Measurements from ENCODE around the gene TBC1D32. TPM values are rescaled to one million over a fixed set of nuclear protein-coding genes. Genes with fewer than 3 reads are reported as not detected.

Gene TBC1D32
- total RNA-seq, 1 donor from 2014 or later = 8.9 TPM

DNA sequence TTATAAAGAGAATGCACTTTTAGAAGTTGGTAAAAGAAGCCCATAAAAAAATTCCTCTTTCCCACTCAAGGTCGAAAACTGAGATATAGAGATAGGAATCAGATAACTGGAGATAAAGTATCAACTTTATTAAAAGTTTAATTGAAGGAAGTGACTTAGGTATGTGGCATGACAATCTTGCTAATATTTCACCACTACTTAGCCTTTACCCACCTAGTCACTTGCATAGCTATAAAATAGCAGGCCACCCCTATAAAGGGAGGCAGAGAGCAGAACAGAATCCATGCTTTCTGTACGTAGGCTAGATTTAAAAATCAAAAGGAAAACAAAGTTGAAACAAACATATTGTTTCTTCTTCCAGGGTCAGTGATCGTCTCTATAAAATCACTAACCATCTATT lies 13.2 kb upstream of the TBC1D32 start:
- H3K4me2 ChIP-seq (ENCODE audit: low read length) = no peak overlapping the region
- TF ChIP-seq EZH2 (IDR thresholded peaks at IDR 0.05; ENCODE audit: insufficient read depth, low read length) = no peak
- TF ChIP-seq, protein P1, sequence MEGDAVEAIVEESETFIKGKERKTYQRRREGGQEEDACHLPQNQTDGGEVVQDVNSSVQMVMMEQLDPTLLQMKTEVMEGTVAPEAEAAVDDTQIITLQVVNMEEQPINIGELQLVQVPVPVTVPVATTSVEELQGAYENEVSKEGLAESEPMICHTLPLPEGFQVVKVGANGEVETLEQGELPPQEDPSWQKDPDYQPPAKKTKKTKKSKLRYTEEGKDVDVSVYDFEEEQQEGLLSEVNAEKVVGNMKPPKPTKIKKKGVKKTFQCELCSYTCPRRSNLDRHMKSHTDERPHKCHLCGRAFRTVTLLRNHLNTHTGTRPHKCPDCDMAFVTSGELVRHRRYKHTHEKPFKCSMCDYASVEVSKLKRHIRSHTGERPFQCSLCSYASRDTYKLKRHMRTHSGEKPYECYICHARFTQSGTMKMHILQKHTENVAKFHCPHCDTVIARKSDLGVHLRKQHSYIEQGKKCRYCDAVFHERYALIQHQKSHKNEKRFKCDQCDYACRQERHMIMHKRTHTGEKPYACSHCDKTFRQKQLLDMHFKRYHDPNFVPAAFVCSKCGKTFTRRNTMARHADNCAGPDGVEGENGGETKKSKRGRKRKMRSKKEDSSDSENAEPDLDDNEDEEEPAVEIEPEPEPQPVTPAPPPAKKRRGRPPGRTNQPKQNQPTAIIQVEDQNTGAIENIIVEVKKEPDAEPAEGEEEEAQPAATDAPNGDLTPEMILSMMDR (IDR thresholded peaks at IDR 0.05; ENCODE audit: insufficient read depth, low read depth, low read length) = no peak

DNA sequence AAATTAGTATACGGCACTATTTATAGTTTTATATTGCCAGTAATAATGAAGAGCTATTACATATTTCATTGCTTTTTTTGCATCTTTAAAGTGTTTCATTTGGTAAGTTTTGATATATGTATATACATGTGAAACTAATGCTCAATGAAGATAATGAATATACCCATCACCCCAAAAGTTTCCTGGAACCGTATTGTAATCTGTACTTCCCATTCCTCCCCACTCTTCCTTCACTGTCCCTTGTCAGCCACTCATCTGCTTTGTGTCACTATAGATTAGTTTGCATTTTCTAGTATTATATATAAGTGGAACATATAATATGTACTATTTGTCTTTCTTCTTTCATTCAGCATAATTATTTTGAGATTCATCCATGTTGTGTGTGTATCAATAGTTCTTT lies 10.3 kb upstream of the TBC1D32 start:
- DNase-seq (ENCODE audit: low read depth) = no peak
- H3K27me3 ChIP-seq (ENCODE audit: insufficient read depth, low read length) = no peaks in the 10 kb centered on the region
- no peak overlapping the region for H3K27ac ChIP-seq (ENCODE audit: low read depth, low read length)
- H3K4me1 ChIP-seq (ENCODE audit: insufficient read depth, low read length) = no peaks in the 10 kb centered on the region
- H3K4me3 Mint-ChIP-seq (ENCODE audit: unreplicated experiment) = no peak overlapping the region
- no peak overlapping the region for H3K4me3 ChIP-seq (ENCODE audit: insufficient read depth, low read depth, low read length)
- H3K9ac ChIP-seq (ENCODE audit: low read length) = no peak overlapping the region
- H3K79me2 ChIP-seq (ENCODE audit: insufficient read depth, low read length) = no peaks in the 10 kb centered on the region
- no peak overlapping the region for H3K27ac Mint-ChIP-seq (ENCODE audit: unreplicated experiment)
- no peaks in the 10 kb centered on the region for H3K9me3 ChIP-seq (ENCODE audit: insufficient read depth, low read depth, low read length)
- TF ChIP-seq, protein P1 (IDR thresholded peaks at IDR 0.05; ENCODE audit: insufficient read depth, low read depth, low read length) = no peak
- TF ChIP-seq EZH2 (IDR thresholded peaks at IDR 0.05; ENCODE audit: insufficient read depth, low read length) = no peak
- H4K20me1 ChIP-seq (ENCODE audit: insufficient read depth, low read length) = no peaks in the 10 kb centered on the region
- H3K36me3 Mint-ChIP-seq (ENCODE audit: low read depth, unreplicated experiment) = no peaks in the 10 kb centered on the region
- no peaks in the 10 kb centered on the region for H3K36me3 ChIP-seq (ENCODE audit: insufficient read depth, low read length)
- H3K4me2 ChIP-seq (ENCODE audit: low read length) = no peak overlapping the region
- H2AFZ ChIP-seq (ENCODE audit: low read depth, low read length) = no peak overlapping the region
- H3K27me3 Mint-ChIP-seq (ENCODE audit: low read depth, unreplicated experiment) = no peaks in the 10 kb centered on the region
- H3K4me1 Mint-ChIP-seq (ENCODE audit: low read depth, unreplicated experiment) = no peaks in the 10 kb centered on the region
- no peak for FAIRE-seq
- H3K9me3 Mint-ChIP-seq (ENCODE audit: unreplicated experiment) = no peaks in the 10 kb centered on the region

More for the DNA sequence above, 13.2 kb upstream of the TBC1D32 start:
- Histone ChIP-seq H3K36me3 (ENCODE audit: insufficient read depth, low read length) (no peaks in the 10 kb centered on the region), H2AFZ (ENCODE audit: low read depth, low read length) (no peak overlapping the region), H3K27me3 (ENCODE audit: insufficient read depth, low read length) (no peaks in the 10 kb centered on the region), H3K9ac (ENCODE audit: low read length) (no peak overlapping the region), H3K4me3 (ENCODE audit: insufficient read depth, low read depth, low read length) (no peak overlapping the region), H3K4me1 (ENCODE audit: insufficient read depth, low read length) (no peaks in the 10 kb centered on the region), H3K9me3 (ENCODE audit: insufficient read depth, low read depth, low read length) (no peaks in the 10 kb centered on the region), H3K79me2 (ENCODE audit: insufficient read depth, low read length) (no peaks in the 10 kb centered on the region), H3K27ac (ENCODE audit: low read depth, low read length) (no peak overlapping the region), H4K20me1 (ENCODE audit: insufficient read depth, low read length) (no peaks in the 10 kb centered on the region)
- no peak overlapping the region for H3K4me3 Mint-ChIP-seq (ENCODE audit: unreplicated experiment)
- H3K4me1 Mint-ChIP-seq (ENCODE audit: low read depth, unreplicated experiment) = no peaks in the 10 kb centered on the region
- H3K27ac Mint-ChIP-seq (ENCODE audit: unreplicated experiment) = no peak overlapping the region
- no peaks in the 10 kb centered on the region for H3K36me3 Mint-ChIP-seq (ENCODE audit: low read depth, unreplicated experiment)
- FAIRE-seq (no peak), DNase-seq (ENCODE audit: low read depth) (no peak)
- H3K9me3 Mint-ChIP-seq (ENCODE audit: unreplicated experiment) = no peaks in the 10 kb centered on the region
- no peaks in the 10 kb centered on the region for H3K27me3 Mint-ChIP-seq (ENCODE audit: low read depth, unreplicated experiment)

DNA sequence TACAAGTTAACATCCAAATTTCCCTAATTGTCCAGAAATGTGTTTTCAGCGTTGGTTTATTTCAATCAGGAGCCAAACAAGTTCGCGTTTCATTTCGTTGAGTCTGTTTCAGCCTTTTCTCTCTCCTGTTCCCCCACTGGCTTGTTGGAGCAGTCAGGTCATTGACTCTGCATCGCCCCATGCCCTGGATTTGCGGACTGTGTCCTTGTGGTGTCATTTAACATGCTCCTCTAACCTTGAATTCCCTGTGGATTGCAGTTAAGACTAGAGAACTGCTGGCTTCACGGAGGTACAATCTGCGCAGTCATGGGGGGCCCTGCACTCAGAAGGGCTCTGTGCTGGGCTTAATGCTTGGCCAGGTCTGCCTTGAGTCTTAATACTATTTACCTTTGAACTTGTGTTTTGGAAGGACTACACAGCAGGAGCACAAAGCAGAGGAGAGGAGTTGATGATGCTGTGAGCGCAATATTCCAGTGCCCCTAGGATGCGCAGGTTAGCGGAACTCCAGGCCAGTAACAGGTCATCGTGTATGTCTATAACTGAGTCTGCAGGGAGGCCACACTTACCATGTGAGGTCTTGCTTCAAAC lies 5.5 kb upstream of the TBC1D32 start:
- Histone ChIP-seq H3K79me2 (ENCODE audit: insufficient read depth, low read length) (no peaks in the 10 kb centered on the region), H3K27ac (ENCODE audit: low read depth, low read length) (no peak overlapping the region), H3K9me3 (ENCODE audit: insufficient read depth, low read depth, low read length) (no peaks in the 10 kb centered on the region), H3K9ac (ENCODE audit: low read length) (no peak overlapping the region), H3K4me2 (ENCODE audit: low read length) (no peak overlapping the region), H3K4me3 (ENCODE audit: insufficient read depth, low read depth, low read length) (no peak overlapping the region), H4K20me1 (ENCODE audit: insufficient read depth, low read length) (no peaks in the 10 kb centered on the region), H3K27me3 (ENCODE audit: insufficient read depth, low read length) (no peaks in the 10 kb centered on the region), H3K36me3 (ENCODE audit: insufficient read depth, low read length) (no peaks in the 10 kb centered on the region), H3K4me1 (ENCODE audit: insufficient read depth, low read length) (peaks cover 4% of the 10 kb centered on the region), H2AFZ (ENCODE audit: low read depth, low read length) (no peak overlapping the region)
- H3K9me3 Mint-ChIP-seq (ENCODE audit: unreplicated experiment) = no peaks in the 10 kb centered on the region
- no peak overlapping the region for H3K4me3 Mint-ChIP-seq (ENCODE audit: unreplicated experiment)
- H3K27me3 Mint-ChIP-seq (ENCODE audit: low read depth, unreplicated experiment) = no peaks in the 10 kb centered on the region
- FAIRE-seq (no peak), DNase-seq (ENCODE audit: low read depth) (no peak)
- no peaks in the 10 kb centered on the region for H3K36me3 Mint-ChIP-seq (ENCODE audit: low read depth, unreplicated experiment)
- H3K4me1 Mint-ChIP-seq (ENCODE audit: low read depth, unreplicated experiment) = peaks cover 3% of the 10 kb centered on the region
- TF ChIP-seq EZH2 (IDR thresholded peaks at IDR 0.05; ENCODE audit: insufficient read depth, low read length) = no peak
- TF ChIP-seq, protein P1 (IDR thresholded peaks at IDR 0.05; ENCODE audit: insufficient read depth, low read depth, low read length) = no peak
- no peak overlapping the region for H3K27ac Mint-ChIP-seq (ENCODE audit: unreplicated experiment)

Measured in astrocyte (in vitro differentiated cells and primary cell).